T-helper 2 cell (primary cell): ENCODE measurements around the gene LY6G6C.

Source experiments
- DNase-seq, 5 experiments: peaks; one replicate each; pipeline versions ENCODE4 v3.0.0 to v3.0.0-alpha.2; 2012 to 2022
- total RNA-seq, 2 donors: gene quantifications; one replicate each; lab custom pipeline; 2026; lab: John Stamatoyannopoulos, UW

The LY6G6C gene
- 0 to 0.07 reads per million in 2 donors for total RNA-seq

- no peak for DNase-seq
Measured at GRCh38 chr6:31721351-31722020, at the start of gene LY6G6C. Gene LY6G6C, minus strand, starts transcription at chr6:31721746. Its CDS starts 67 bp downstream, at chr6:31721679.

- no peak for DNase-seq
Measured at GRCh38 chr6:31770860-31771259, 49.3 kb upstream of the LY6G6C start.

DNA sequence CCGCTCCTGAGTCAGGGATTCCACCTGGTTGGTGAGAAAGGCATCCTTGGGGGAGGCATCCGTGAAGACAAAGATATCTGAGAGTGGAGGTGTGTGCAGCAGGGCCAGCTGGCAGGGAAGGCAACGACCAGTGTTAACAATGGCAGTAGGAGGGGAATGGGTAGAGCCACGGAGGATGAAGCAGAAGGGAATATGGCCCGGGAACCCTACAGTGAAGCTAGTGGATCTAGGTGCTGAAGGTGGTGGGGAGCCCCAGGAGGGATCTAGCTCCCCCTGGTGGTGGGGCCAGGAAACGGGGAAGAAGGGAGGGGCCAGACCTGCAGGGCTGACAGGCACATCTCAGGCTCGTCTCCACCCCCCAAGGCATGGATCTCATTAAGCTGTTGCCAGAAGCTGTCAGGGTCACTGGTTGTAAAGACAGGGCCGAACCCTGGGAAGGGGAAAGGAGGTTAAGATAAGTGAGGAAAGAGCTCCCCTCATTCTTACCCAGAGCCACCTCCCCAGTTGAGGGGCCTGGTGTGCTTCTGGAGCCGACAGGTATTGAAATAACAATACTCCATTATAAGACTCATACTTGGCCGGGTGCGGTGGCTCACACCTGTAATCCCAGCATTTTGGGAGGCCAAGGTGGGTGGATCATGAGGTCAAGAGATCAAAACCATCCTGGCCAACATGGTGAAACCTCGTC, 48.3 kb upstream of the LY6G6C start:
- DNase-seq = peak; percentile 59 to 81 (median 72)

DNA sequence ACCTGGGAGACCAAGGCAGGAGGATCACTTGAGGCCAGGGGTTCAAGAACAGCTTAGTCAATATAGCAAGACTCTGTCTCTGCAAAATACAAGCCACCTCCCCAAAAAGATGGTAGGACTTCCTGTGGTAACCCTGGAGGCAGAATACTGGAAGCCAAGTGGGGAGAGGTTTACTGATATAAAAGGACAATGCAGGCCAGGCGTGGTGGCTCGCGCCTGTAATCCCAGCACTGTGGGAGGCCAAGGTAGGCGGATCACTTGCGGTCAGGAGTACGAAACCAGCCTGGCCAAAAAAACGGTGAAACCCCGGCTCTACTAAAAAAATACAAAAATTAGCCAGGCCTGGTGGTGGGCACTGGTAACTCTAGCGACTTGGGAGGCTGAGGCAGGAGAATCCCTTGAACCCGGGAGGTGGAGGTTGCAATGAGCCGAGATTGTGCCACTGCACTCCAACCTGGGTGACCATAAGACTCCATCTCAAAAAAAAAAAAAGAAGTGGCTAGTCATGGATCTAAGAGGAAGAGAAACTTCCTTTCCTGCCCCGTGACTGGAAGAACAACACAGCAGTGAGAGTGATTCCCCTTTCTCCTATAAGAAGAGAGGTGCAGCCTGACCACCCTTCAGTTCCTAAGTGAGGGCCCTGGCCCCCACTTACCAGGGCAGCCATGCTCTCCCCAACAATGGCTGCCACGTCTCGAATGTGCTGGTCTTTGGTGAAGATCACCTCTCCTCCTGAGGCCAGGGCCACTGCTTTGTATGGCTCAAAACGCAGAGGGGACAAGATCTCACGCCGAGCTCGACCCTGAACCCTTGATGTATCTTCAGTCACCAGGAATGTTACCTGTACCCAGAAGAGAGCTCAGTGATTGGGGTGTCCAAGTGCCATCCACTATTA, 47.1 kb upstream of the LY6G6C start:
- DNase-seq = no peak

DNA sequence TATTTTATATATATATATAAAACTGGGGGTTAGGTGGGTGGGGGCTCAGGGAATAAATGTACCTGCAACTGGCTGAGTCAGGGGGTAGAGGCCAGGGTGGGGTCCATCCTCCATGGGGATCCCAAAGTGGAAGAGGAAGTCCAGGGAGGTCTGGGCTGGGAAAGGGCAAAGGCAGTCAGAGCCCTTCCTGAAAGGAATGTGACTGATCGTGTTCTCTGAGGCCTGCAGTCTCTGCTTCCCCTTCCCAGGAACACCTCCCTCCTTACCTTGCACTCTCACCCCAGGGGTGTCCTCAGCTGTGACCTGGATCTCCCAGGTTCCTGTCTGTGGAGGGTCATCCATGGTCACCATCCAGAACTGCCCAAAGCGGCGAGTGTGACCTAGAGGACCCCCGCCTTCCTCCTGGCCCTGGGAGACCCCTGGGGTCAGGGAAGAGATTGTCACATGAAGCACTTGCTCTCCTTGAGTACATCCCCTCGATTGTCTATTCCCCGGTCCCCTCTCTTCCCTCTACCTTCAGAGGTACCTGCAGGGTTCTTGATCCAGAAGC, 45.6 kb upstream of the LY6G6C start:
- DNase-seq = no peak

DNA sequence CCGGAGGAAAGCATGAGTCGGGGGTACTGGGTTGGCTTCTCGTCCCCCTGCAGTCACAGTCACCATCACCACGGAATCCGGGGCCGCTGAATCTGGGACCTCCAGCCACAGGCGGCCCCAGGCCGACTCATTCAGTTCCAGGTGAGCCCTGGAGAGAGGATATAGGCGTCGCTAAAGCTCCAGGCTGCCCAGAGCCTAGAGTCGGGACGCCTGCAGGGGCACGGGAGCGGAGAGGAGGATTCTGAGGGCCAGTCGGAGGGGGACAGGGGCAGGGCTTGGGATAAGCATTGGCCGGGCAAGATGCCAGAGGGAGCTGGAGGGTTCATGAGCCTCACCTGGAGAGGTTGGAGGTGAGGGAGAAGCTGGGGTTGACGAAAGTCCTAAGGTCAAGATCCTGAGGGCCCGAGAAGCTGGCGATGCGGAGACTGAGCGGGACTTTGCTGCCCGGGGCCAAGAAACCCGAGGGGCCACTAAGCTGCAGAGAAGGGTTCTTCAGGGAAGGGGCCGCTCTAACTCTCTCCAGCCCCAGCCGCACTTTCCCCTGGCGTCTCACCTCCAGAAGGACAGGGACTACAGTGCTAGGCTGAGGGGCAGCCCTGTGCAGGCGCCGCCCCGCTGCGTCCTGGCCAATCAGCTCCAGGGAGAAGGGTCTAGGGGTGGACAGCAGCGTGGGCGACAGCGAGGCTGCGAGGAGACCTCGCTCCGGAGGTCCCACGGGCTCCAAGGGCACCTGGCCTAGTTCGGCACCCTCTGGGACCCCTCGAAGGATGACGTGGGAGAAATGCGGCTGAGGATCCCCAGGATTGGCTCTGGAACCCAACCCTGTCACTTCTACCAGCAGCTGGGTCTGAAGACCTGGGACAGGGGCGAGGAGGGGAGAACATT, 44.6 kb upstream of the LY6G6C start:
- no peak for DNase-seq

- no peak for DNase-seq
Measured at GRCh38 chr6:31765559-31765909, 44.0 kb upstream of the LY6G6C start.

- no peak for DNase-seq
Measured at GRCh38 chr6:31764198-31764597, 42.7 kb upstream of the LY6G6C start.

DNA sequence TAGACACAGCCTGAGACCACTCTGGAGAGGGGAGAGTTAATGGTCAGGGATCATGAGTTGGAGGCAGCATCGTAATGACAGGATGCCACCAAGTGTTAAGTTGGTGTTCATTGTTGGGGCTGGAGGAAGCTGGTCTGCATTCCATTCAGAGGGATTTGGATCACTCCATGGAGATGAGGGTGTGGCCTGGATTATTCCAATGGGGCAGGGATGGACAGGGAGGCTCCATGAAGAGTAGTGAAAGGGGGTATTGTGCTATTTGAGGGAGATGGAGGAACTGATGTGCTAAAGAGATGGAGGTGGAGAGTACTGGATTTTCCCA, 42.0 kb upstream of the LY6G6C start:
- no peak for DNase-seq

DNA sequence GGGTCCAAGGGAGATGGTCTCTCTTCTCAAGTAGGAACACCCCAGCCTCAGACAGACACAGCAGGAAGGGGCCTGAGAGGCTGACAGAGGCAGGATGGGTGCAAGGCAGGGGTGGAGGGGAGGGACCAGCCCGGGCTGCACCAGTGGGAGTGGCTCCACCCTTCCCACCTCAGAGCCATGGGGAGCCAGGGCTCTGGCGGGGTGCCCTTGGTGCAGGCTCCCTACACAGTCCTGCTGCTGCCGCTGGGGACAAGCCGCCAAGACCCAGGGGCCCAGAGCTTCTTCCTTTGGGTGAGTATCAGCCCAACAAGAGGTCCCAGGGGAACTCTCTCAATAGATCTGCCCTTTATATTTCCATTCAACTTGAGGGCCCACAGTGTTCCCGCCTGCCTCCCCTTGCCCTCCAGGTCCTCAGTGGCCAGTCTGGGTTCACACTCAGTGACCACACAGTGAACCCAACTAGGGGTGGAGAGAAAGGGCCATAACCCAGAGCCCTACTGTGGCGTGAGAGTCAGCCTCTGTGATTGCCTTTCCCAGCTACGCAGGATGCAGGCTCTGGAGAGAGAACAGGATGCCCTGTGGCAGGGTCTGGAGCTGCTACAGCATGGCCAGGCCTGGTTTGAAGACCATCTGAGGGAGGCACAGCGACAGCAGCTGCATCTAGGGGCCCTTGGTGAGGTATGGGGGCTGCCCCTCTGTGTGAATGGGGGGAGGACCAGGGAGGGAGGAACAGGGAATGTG, 41.5 kb upstream of the LY6G6C start:
- DNase-seq = no peak

DNA sequence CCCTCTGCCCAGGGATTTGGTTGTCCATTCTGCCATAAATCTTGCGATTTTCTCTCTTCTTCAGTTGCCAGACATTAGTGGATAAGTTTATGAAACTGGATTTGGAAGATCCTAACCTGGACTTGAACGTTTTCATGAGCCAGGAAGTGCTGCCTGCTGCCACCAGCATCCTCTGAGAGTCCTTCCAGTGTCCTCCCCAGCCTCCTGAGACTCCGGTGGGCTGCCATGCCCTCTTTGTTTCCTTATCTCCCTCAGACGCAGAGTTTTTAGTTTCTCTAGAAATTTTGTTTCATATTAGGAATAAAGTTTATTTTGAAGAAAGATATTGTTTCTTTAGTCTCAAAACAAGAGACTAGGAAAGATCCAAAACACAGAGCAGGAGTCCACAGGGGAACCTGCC, 40.8 kb upstream of the LY6G6C start, which contains the start of gene SAPCD1:
SAPCD1 (plus strand) TSS at position 301 of the 400 bp plus-strand sequence. CDS start 399 bp downstream, outside the sequence.
- no peak for DNase-seq

GRCh38 chr6:31761343-31761742, 39.8 kb upstream of the LY6G6C start:
- no peak for DNase-seq

DNA sequence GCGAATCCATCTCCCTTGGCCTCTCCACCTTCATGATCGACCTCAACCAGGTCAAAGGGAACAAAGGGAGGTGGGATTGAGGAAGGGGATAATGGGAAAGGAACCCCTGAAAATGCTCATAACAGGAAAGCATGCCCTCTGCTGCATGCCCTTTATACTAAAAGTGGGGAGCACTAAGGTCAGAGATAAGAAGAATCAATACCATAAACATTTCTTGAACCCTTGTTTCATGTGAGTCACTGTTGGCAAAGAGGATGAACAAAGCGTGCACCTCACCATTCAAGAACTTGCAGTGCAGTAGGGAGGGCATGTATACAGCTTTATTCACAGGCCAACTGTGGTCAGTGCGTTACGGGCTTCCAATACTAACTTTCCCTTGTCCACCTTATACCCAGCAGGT, 39.2 kb upstream of the LY6G6C start:
- no peak for DNase-seq

DNA sequence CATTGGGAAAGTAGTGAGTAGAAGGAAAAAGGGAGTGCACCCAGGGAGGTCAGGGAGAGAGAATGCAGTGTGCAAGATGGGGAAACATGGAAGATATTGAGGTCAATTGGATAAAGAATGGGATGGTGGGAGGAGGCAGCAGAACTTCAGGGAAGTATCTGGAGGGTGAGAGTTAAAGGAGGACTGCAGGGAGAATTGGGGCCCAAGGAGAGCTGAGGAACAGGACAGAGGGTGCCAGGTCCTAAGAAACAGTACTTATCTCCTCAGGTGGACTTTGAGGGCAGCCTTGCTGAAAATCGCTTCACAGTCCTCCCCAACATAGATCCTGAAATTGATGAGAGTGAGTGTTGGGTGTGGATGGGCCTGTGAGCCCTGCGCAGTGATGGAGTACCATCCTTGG, 36.7 kb upstream of the LY6G6C start:
- no peak for DNase-seq

DNA sequence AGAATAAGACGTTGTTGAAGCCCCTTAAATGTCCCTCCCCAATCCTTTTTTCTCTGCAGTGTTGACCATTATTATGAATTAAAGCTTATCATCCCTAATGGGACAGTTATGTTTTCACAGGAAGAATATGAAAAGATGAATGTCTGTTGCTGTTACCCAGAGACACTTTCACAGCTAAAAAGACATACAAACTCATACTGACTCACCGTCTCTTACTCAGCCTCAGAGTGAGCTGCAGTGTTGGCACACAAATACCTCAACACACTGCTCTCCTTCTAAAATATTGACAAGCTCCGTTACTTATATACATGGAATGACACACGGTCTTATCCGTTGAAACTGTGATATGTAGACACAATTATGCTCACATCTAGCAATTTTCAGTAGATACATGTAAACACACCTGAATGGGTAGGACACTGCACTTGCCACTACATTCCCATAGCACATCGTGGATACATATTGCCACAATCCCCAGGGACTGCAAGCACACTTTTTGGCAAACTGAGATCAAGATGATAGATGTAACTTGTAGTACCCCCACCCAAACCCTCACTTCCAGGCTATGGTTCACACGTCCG, 31.3 kb upstream of the LY6G6C start:
- no peak for DNase-seq

DNA sequence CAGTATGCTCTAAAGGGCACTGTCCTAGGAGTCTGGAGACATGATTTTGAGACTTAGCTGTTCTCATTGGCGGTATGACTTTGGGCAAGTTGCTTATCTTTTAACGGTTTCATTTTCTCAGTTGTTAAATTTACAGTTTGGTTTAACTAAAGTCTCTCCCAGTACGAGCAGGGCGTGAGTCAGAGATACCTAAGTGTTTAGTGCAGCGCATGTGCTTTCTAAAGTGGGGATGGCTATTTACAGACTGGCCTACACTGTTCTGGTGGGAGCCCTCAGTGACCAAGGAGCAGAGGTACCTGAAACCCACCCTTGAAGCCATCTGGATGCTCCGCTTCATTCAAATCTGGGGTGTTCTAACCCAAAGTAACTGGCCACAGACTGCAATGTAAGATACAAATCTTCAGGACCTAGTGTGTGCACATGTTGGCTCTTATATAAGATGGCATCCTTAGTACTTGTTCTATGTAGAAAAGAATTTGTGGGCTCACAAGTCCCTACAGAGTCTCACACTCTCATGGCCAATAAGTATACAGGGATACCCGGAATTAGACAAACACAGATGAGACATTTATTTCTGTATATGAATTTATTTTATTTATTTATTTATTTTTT, 29.0 kb upstream of the LY6G6C start:
- DNase-seq = no peak

- DNase-seq = no peak
Measured at GRCh38 chr6:31749301-31750036, 27.9 kb upstream of the LY6G6C start.

- DNase-seq = no peak
Measured at GRCh38 chr6:31744422-31744821, 22.9 kb upstream of the LY6G6C start.

GRCh38 chr6:31742894-31743293, 21.3 kb upstream of the LY6G6C start:
- no peak for DNase-seq

DNA sequence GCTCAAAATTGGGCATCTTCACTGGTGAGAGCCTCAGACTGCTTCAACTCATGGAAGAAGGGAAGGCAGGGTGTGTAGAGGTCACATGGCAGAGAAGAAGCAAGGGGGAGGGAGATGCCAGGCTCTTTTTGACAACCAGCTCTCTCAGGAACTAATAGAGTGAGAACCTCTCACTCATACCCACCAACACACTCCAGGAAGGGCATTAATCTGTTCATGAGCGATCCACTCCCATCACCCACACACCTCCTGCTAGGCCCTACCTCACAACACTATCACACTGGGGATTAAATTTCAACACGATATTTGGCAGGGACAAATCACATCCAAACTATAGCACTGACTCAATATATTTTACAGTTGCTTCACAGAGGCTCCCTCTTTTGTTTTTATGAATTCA, 20.3 kb upstream of the LY6G6C start:
- DNase-seq = no peak
